GM18505 (cell line): ENCODE data around the gene PTP4A2.
"Not testable (repeated sequence)": the region's sequence is repeated elsewhere in the genome, so short reads cannot be mapped to it uniquely, and the experiment has no call there.

Experiments
- ATAC-seq: cut with Tn5 transposase; IDR thresholded peaks from one replicate; pipeline ENCODE4 v1.9.1; 2021; ENCODE audit not compliant: unreplicated experiment
- POLR2A ChIP-seq: IDR thresholded peaks from 4 replicates; pipeline ENCODE4 v1.6.1; 2011; ENCODE audit warnings: borderline replicate concordance; ENCODE audit not compliant: insufficient read depth, insufficient read length; ENCODE audit errors: extremely low read depth

The PTP4A2 gene

DNA sequence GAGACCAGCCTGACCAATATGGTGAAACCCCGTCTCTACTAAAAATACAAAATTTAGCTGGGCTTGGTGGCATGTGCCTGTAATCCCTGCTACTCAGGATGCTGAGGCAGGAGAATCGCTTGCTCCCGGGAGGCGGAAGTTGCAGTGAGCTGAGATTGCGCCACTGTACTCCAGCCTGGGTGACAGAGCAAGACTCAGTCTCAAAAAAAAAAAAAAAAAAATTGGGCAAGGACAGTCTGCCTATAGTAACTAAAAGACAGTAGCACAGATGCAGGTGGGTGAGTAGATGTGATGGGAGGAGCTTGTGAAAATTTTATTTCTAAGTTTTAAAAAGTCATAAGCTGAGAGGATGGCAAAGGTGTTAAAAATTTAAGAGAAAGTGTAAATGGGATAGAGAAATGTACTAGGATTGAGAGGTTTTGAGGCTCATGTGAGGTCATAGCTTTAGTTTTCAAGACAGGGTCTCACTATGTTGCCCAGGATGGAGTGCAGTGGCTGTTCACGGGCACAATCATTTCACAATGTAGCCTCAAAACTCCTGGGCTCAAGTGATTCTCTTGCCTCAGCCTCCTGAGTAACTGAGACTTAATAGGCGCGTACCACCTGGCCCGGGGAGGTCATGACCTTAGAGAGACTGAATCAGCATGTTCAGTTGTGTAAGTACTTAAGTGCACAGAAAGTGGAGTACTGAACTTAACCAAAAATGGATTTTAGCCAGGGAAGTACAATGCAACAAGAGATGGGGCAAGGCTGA, 33.7 kb downstream of the PTP4A2 start:
- no peak for ATAC-seq
- peak; percentile 28 for TF ChIP-seq POLR2A

DNA sequence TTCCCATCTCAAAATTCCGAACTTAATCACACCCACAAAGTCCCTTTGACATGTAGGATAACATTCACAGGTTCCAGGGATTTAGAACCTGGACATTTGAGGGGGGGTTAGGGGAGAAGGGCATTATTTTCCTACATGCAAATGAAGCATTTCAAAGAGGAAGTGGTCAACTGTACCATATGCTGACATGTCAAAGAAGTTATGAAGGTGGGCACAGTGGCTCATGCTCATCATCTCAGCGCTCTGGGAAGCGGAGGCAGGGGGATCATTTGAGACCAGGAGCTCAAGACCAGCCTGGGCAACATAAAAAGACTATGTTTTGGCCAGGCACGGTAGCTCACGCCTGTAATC, 35.7 kb downstream of the PTP4A2 start:
- no peak for TF ChIP-seq POLR2A
- no peak for ATAC-seq

DNA sequence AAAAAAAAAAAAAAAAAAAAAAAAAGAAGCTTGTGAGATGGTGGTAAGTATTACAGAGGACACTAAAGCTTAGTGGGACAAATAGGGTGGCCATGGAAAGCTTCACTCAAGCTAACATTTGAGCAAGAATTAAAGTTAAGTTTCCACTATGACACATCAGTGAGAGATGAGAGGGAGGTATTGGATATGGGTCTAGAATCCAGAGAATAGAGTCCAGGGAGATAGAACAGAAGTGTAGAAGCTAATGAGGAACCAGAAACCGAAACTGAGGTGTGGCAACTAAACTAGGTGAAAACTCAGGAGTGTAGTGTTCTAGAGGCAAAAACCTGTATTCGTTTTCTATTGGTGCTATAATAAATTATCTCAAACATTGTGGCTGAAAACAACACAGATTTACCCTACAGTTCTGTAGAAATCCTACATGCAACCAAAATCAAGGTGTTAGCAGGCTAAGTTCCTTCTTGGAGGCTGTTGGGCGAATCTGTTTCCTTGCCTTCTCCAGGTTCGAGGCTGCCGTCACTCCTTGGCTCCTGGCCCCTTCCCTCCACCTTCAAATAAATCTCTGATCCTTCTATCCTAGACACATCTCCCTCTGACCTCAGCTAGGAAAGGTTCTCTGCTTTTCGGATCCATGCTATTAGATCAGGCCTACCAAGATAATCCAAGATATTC, 36.2 kb downstream of the PTP4A2 start:
- TF ChIP-seq POLR2A, result no peak

DNA sequence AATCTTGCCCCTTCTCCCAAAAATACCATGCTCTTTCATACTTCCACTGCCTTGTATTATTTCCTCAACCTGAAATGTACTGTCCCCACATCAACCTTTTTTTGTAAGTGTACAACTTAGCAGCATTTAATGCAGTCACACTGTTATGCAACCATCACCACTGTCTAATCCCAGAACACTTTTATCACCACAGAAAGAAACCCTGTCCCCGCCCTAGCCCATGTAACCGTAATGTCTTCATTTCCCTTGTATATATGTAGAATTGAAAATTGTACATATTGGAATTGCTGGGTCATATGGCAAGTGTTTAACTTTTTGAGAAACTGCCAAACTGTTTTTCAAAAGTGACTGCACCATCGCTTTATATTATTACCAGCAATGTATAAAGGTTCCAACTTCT, 37.4 kb downstream of the PTP4A2 start:
- no peak for ATAC-seq

More for the DNA sequence above, 36.2 kb downstream of the PTP4A2 start:
- no peak for ATAC-seq

DNA sequence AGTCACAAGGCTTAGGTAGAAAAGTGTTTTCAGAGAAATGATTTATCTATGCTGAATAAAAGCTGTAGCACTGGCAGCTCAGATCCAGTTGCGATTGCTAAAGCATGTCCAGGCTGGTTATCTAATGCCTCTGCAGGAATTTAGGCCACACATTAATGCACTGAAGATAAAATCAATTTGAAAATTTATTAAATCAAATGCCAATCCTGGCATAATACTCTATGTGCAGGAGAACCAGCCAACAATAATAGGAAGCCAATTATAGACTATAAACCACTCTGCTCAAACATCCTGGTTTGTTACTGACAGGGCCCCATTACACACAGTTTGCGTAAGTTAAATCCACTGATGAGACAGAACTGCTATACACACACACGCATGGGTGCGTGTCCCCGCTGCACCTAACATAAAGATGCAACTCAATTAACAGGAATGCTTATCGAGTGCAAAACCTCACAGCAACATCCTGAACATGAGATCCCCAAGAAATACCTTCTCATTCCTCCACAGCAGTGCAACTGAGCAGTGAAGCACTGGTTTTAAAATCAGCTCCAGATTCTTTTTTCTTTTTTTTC, 40.6 kb downstream of the PTP4A2 start:
- no peak for TF ChIP-seq POLR2A
- no peak for ATAC-seq

More for the DNA sequence above, 37.4 kb downstream of the PTP4A2 start:
- no peak for TF ChIP-seq POLR2A

DNA sequence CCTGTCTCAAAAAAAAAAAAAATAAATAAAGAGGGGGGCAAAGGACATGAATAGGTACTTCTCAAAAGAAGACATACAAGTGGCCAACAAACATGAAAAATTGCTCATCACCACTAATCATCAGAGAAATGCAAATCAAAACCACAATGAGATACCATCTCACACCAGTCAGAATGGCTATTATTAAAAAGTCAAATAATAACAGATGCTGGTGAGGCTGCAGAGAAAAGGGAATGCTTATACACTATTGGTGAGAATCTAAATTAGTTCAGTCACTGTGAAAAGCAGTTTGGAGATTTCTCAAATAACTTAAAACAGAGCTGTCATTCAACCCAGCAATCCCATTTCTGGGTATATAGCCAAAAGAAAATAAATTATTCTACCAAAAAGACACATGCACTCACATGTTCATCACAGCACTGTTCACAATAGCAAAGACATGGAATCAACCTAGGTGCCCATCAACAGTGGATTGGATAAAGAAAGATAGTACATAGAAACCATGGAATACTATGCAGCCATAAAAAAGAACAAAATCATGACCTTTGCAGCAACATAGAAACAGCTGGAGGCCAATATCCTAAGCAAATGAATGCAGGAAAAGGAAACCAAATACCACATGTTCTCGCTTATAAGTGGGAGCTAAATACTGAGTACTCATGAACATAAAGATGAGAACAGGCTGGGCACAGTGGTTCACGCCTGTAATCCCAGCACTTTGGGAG, 42.5 kb downstream of the PTP4A2 start:
- not testable (repeated sequence) for ATAC-seq

DNA sequence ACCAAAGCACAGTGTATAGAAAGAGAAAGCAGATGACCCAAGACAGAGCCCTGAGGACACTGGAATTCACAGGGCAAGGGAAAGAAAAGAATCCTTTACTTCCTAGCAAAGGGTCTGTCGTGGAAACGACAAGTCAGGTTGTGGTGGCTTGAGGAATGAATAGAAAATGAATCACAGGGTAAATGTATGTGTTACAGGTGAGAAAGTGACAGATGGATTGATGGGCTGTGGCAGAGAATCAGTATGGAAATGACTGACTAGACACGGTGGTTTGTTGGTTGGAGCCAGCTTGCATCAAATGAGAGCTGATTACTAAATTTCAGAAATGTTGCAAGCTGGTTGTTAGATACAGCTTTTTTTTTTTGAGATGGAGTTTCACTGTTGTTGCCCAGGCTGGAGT, 46.9 kb downstream of the PTP4A2 start:
- TF ChIP-seq POLR2A, result no peak
- ATAC-seq, result no peak

DNA sequence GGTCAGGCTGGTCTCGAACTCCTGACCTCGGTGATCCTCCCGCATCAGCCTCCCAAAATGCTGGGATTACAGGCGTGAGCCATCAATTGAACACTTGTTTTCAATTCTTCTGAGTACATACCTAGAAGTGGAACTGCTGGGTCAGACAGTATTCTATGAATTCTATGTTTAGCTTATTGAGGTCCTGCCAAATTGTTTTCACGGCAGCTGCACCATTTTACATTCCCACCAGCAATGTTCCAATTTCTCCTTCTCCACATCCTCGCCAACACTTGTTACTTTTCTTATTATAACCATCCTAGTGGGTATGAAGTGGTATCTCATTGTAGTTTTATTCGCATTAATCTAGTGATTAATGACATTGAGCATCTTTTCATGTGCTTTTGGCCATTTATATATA, 49.9 kb downstream of the PTP4A2 start:
- TF ChIP-seq POLR2A, result no peak

DNA sequence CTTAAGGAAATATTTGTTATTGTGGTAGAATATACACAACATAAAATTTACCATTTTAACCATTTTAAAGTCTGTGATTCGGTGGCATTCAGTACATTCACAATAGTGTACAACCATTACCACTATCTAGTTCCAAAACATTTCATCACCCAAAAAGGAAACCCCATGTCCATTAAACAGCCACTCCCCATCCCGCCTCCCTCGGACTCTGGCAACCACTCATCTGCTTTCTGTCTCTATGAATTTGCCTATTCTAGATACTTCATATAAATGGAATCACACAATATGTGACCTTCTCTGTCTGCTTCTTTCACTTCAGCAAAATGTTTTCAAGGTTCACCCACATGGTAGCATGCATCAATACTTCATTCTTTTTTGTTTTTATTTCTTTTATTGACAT, 51.3 kb downstream of the PTP4A2 start:
- ATAC-seq, result no peak
- no peak for TF ChIP-seq POLR2A

More for the DNA sequence above, 49.9 kb downstream of the PTP4A2 start:
- ATAC-seq, result no peak

DNA sequence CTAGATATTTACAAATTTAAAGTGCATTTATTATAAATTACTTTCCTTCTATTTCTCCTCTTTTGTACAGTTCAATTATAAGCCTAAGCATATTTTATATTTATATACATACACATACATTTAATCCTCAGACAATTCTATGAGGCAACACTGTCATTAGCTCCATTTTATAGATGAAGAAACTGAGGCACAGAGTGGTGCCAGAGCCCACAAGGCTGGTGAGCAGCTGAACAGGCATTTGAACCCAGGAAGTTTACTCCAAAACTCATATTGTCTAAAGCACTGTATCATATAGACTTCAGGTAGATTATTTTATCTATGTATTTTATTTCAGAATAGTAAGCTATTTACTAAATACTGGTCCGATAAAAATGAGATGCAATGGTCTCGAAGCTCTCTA, 52.3 kb downstream of the PTP4A2 start:
- TF ChIP-seq POLR2A, result no peak
- no peak for ATAC-seq

DNA sequence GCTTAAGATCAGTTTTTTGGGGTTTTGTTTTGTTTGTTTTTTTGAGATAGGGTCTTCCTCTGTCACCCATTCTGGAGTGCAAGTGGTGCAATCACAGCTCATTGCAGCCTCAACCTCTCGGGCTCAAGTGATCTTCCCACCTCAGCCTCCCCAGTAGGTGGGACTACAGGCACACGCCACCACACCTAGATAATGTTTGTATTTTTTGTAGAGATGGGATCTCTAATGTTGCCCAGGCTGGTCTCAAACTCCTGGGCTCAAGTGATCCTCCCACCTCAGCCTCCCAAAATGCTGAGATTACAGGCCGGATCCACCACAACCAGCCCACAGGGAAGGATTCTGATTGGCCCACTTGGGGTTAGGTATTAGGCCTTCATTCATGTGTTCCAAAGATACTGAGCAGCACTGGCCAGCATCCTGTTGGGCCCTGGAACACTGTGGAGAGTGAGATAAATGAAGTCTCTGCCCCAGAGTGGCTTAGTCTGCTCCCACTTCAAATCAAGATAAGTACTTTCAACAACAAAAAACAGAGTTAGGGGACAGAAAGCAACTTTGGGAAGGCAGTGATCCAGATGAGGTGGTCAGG, 54.7 kb downstream of the PTP4A2 start:
- ATAC-seq, result no peak
- TF ChIP-seq POLR2A, result no peak

DNA sequence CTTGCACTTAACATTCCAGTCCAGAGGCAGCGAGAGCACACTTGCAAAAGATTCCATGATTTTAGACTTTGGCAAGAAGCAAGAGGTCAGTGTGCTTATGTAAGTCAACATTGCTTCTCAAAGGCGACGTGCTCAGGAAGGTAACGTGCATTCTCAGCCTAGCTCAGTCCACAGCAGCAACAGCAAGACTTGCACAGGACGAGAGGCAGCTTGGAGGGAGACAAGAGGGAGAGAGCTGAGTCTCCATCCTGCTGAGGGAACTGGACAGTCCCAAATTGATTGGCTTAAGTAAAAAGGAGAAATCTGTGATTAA, 56.5 kb downstream of the PTP4A2 start:
- ATAC-seq, result no peak
- no peak for TF ChIP-seq POLR2A

DNA sequence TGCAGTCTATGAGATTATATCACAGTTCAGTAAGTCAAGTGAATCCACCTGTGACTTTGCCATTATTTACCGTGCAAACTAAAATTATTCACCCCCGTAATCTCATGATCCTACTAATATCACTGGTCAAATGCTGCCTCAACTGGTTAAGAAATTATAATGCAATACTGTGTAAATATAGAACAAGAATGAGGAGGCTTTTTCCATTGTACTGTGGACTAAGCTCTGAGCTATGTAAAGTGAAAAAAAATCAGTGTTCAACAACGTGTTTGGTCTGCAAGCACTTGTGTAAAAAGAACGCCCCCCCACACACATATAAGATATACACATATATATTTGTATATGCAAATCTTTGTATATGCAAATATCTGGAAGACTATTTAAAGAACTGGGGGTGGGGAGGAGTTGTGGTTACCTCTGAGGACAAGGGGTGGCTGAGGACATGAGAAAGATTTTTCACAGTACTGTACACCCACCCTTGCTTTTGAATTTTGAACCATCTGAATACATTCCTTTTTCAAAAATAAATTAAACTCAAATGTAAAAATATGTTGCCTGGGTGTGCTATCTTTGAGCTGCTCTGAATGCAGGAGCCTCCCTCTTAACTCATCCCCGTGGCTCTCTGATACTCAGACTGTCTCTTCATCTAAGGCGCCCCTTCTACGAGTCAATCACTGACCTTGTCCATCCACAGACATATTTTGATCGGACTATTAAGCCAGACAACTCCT, 57.0 kb downstream of the PTP4A2 start:
- TF ChIP-seq POLR2A, result peak; percentile 14
- ATAC-seq, result no peak
